BLaER1 (cell line): ENCODE measurements around the gene ERP44.

ENCODE experiments used
- H3K27ac ChIP-seq: shearing (Covaris generic); formaldehyde crosslinking; 2 replicates; pipeline ENCODE4 v1.8.1; 2022
- H3K27me3 ChIP-seq: shearing (Covaris generic); formaldehyde crosslinking; 2 replicates; pipeline ENCODE4 v1.8.1; 2022
- H3K36me3 ChIP-seq: shearing (Covaris generic); formaldehyde crosslinking; 2 replicates; pipeline ENCODE4 v1.8.1; 2022
- H3K4me1 ChIP-seq: shearing (Covaris generic); formaldehyde crosslinking; 2 replicates; pipeline ENCODE4 v1.8.1; 2022
- H3K4me2 ChIP-seq: shearing (Covaris generic); formaldehyde crosslinking; 2 replicates; pipeline ENCODE4 v1.8.1; 2022
- H3K4me3 ChIP-seq: shearing (Covaris generic); formaldehyde crosslinking; 2 replicates; pipeline ENCODE4 v1.8.1; 2022
- H3K9ac ChIP-seq: shearing (Covaris generic); formaldehyde crosslinking; 2 replicates; pipeline ENCODE4 v1.8.1; 2022
- H3K9me3 ChIP-seq: shearing (Covaris generic); formaldehyde crosslinking; 2 replicates; pipeline ENCODE4 v1.8.1; 2022
- H4K20me1 ChIP-seq: shearing (Covaris generic); formaldehyde crosslinking; 2 replicates; pipeline ENCODE4 v1.8.1; 2022
- Cebpa-rat ChIP-seq: shearing (Covaris generic); IDR thresholded peaks from 2 replicates; pipeline ENCODE4 v1.8.1; 2022

Gene ERP44

DNA sequence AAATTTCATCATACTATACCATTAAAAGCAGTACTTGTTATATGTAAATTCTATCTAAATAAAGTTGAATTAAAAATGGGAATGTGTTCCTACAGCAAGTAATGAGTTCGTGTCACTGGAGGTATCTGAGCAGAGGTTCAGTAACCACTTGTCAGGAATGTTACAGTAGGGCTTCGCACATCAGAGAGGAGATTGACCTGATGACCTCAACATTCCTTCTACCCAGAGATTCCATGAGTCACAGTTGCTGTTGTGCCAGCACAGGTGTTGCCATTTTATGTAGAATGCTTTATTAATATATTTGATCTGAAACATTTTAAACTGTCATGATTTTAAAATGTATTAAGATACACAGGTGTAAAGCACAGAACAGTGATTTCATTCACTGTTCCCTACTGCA, 132.1 kb downstream of the ERP44 start:
- no peak overlapping the region for H3K4me2 ChIP-seq
- H3K36me3 ChIP-seq, result peaks cover 38% of the 10 kb centered on the region
- no peak overlapping the region for H3K27ac ChIP-seq
- no peak overlapping the region for H3K4me3 ChIP-seq
- H4K20me1 ChIP-seq, result no peaks in the 10 kb centered on the region
- H3K9ac ChIP-seq, result no peak overlapping the region
- no peaks in the 10 kb centered on the region for H3K9me3 ChIP-seq
- no peaks in the 10 kb centered on the region for H3K27me3 ChIP-seq
- H3K4me1 ChIP-seq, result no peaks in the 10 kb centered on the region
- TF ChIP-seq Cebpa-rat, result no peak

DNA sequence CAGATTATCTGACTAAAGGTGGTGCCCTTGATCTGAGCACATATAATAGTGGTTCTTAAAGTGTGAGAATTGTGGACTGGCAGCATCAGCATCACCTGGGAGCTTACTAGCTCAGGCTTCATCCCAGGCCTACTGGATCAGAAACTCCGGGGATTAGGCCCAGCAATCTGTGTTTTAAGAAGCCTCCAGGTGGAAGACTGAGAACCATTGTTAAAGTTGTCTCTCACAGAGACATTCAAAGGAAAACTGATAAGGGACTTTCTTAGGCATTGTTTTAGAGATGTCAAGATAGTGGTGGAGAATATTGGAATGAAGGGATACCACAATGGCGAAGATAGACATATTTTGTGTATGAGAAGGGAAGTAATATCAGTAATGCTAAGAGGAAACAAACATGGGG, 132.8 kb downstream of the ERP44 start:
- no peaks in the 10 kb centered on the region for H3K27me3 ChIP-seq
- H3K4me2 ChIP-seq, result no peak overlapping the region
- no peak for TF ChIP-seq Cebpa-rat

GRCh38 chr9:99964336-99964735, 134.5 kb downstream of the ERP44 start:
- Histone ChIP-seq H3K27ac (no peak overlapping the region), H3K9ac (no peak overlapping the region), H3K36me3 (peaks cover 44% of the 10 kb centered on the region), H4K20me1 (no peaks in the 10 kb centered on the region), H3K4me1 (no peaks in the 10 kb centered on the region), H3K4me2 (no peak overlapping the region), H3K9me3 (no peaks in the 10 kb centered on the region), H3K4me3 (no peak overlapping the region), H3K27me3 (no peaks in the 10 kb centered on the region)
- no peak for TF ChIP-seq Cebpa-rat

More for the DNA sequence above, 132.8 kb downstream of the ERP44 start:
- no peaks in the 10 kb centered on the region for H4K20me1 ChIP-seq
- H3K9ac ChIP-seq, result no peak overlapping the region
- H3K4me1 ChIP-seq, result no peaks in the 10 kb centered on the region
- peaks cover 45% of the 10 kb centered on the region for H3K36me3 ChIP-seq
- H3K27ac ChIP-seq, result no peak overlapping the region
- no peak overlapping the region for H3K4me3 ChIP-seq
- no peaks in the 10 kb centered on the region for H3K9me3 ChIP-seq

GRCh38 chr9:99962680-99963261, 136.0 kb downstream of the ERP44 start:
- no peak for TF ChIP-seq Cebpa-rat
- Histone ChIP-seq H3K36me3 (peaks cover 37% of the 10 kb centered on the region), H4K20me1 (no peaks in the 10 kb centered on the region), H3K9ac (no peak overlapping the region), H3K4me2 (no peak overlapping the region), H3K27me3 (no peaks in the 10 kb centered on the region), H3K27ac (no peak overlapping the region), H3K4me3 (no peak overlapping the region), H3K4me1 (no peaks in the 10 kb centered on the region), H3K9me3 (no peaks in the 10 kb centered on the region)

DNA sequence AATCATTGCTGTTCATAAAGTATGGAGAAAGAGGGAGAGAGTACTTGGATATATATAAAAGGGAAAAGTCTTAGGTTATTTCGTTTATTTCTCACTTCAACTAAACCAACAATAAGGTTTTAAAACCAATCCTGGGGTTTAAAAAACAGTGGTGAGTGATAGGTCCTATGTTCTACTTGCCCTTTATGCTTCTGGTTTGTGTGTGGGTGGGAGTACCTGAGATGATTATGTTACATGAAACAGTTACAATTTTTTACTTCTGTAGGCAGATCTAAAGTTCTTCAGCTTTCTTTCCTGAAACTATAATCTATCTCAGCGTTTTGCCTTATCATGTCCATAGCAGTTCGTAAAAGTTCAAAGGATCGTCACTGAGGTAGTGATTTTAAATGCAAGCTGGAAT, 143.2 kb downstream of the ERP44 start:
- no peak overlapping the region for H3K4me3 ChIP-seq
- H4K20me1 ChIP-seq, result no peaks in the 10 kb centered on the region
- peaks cover 41% of the 10 kb centered on the region for H3K36me3 ChIP-seq
- no peak overlapping the region for H3K4me2 ChIP-seq
- H3K27ac ChIP-seq, result no peak overlapping the region
- peaks cover 9% of the 10 kb centered on the region; the same call in 1 of the 2 replicates for H3K9me3 ChIP-seq
- TF ChIP-seq Cebpa-rat, result no peak
- H3K4me1 ChIP-seq, result no peaks in the 10 kb centered on the region
- no peak overlapping the region for H3K9ac ChIP-seq
- no peaks in the 10 kb centered on the region for H3K27me3 ChIP-seq

GRCh38 chr9:99954819-99955218, 144.0 kb downstream of the ERP44 start:
- Histone ChIP-seq H3K4me2 (no peak overlapping the region), H3K27ac (no peak overlapping the region), H3K36me3 (peaks cover 37% of the 10 kb centered on the region)

DNA sequence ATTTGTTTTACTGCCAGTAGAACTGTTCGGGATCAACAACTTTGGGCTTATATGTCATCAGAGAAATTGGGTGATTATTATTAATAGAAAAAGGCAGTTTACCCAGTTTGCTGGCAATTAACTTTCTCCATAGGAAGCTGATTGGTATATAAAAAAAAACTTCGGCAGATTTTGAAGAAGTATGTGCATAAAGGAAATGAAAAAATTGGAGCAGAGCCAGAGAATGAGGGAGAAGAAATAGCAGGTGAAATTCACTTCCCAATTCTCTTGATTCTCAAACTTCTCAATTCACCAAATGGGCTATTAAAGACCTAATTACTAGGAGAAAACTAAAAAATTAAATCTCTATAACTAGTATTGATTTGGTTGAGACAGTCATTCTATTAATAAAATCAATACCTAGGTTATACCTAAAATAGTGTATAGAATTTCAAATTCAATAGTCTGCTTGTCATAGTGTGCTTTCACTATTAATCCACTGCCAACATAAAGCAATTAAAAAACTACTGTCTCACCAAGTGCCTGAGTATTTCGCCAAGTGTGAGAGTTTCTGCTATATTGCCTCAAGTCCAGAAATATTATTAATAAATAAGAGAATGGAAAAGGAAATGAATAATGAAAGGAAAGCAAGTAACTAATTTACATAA, 144.8 kb downstream of the ERP44 start:
- no peaks in the 10 kb centered on the region for H4K20me1 ChIP-seq
- H3K27me3 ChIP-seq, result no peaks in the 10 kb centered on the region
- no peak for TF ChIP-seq Cebpa-rat
- peaks cover 9% of the 10 kb centered on the region; the same call in 1 of the 2 replicates for H3K9me3 ChIP-seq
- H3K4me1 ChIP-seq, result no peaks in the 10 kb centered on the region
- no peak overlapping the region for H3K27ac ChIP-seq
- no peak overlapping the region for H3K4me2 ChIP-seq
- H3K36me3 ChIP-seq, result peaks cover 31% of the 10 kb centered on the region
- H3K4me3 ChIP-seq, result no peak overlapping the region
- H3K9ac ChIP-seq, result no peak overlapping the region

More at GRCh38 chr9:99954819-99955218, 144.0 kb downstream of the ERP44 start:
- no peaks in the 10 kb centered on the region for H4K20me1 ChIP-seq
- H3K27me3 ChIP-seq, result no peaks in the 10 kb centered on the region
- H3K4me1 ChIP-seq, result no peaks in the 10 kb centered on the region
- peaks cover 9% of the 10 kb centered on the region; the same call in 1 of the 2 replicates for H3K9me3 ChIP-seq
- H3K4me3 ChIP-seq, result no peak overlapping the region
- TF ChIP-seq Cebpa-rat, result no peak
- no peak overlapping the region for H3K9ac ChIP-seq

DNA sequence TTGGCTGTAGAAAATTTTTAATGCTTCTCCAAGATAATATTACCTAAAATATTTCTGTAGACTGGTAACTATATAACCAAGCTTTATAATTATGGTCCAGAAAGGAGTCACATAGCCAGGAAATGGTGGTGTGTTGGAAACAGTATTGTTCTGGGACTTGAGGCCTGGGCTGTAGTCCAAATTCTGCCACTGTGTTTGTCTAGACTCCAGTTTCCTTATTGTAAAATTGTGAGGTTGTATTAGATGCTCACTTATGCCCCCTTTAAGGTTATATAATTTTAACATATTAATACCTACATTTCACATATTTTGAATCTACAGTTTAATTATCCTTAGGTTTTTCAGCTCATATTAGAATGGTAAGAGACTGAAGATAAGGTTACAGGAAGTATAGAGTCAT, 149.9 kb downstream of the ERP44 start:
- peaks cover 22% of the 10 kb centered on the region for H3K36me3 ChIP-seq
- H4K20me1 ChIP-seq, result no peaks in the 10 kb centered on the region
- H3K27me3 ChIP-seq, result no peaks in the 10 kb centered on the region
- no peak for TF ChIP-seq Cebpa-rat
- peaks cover 9% of the 10 kb centered on the region; the same call in 1 of the 2 replicates for H3K9me3 ChIP-seq
- H3K4me3 ChIP-seq, result no peak overlapping the region
- no peaks in the 10 kb centered on the region for H3K4me1 ChIP-seq
- H3K27ac ChIP-seq, result no peak overlapping the region
- no peak overlapping the region for H3K4me2 ChIP-seq
- no peak overlapping the region for H3K9ac ChIP-seq

GRCh38 chr9:99948482-99948881, 150.3 kb downstream of the ERP44 start:
- no peak overlapping the region for H3K4me3 ChIP-seq
- H3K9ac ChIP-seq, result no peak overlapping the region
- H3K36me3 ChIP-seq, result peaks cover 22% of the 10 kb centered on the region
- H3K9me3 ChIP-seq, result peaks cover 9% of the 10 kb centered on the region; the same call in 1 of the 2 replicates
- H3K27me3 ChIP-seq, result no peaks in the 10 kb centered on the region
- no peak overlapping the region for H3K27ac ChIP-seq
- no peaks in the 10 kb centered on the region for H3K4me1 ChIP-seq
- no peaks in the 10 kb centered on the region for H4K20me1 ChIP-seq
- H3K4me2 ChIP-seq, result no peak overlapping the region
- no peak for TF ChIP-seq Cebpa-rat

- Histone ChIP-seq H3K4me2 (no peak overlapping the region), H3K4me3 (no peak overlapping the region), H3K27ac (no peak overlapping the region), H3K4me1 (no peaks in the 10 kb centered on the region), H3K9me3 (peaks cover 5% of the 10 kb centered on the region), H3K27me3 (no peaks in the 10 kb centered on the region), H3K36me3 (peaks cover 19% of the 10 kb centered on the region), H4K20me1 (no peaks in the 10 kb centered on the region), H3K9ac (no peak overlapping the region)
- no peak for TF ChIP-seq Cebpa-rat
These were observed 151.4 kb downstream of the ERP44 start for GRCh38 chr9:99947395-99947794.
